ENCODE measurements around the gene FOXD2. TPM values are rescaled to one million over a fixed set of nuclear protein-coding genes. Genes with fewer than 3 reads are reported as not detected.

Gene FOXD2
- total RNA-seq, 6 experiments from 2014 or later = 0.19 to 0.31 (median 0.21) TPM

GRCh38 chr1:47481936-47482335, 44.1 kb downstream of the FOXD2 start:
- no peak for TF ChIP-seq CTCF (IDR thresholded peaks at IDR 0.05)
- Mint-ChIP-seq H3K27me3 (ENCODE audit: insufficient read depth) (peaks cover 15% of the 10 kb centered on the region), H3K4me3 (no peak overlapping the region), H3K27ac (no peak overlapping the region), H3K9me3 (no peaks in the 10 kb centered on the region), H3K4me1 (ENCODE audit: low read depth) (no peaks in the 10 kb centered on the region), H3K36me3 (ENCODE audit: low read depth) (no peaks in the 10 kb centered on the region)
- no peak for DNase-seq

DNA sequence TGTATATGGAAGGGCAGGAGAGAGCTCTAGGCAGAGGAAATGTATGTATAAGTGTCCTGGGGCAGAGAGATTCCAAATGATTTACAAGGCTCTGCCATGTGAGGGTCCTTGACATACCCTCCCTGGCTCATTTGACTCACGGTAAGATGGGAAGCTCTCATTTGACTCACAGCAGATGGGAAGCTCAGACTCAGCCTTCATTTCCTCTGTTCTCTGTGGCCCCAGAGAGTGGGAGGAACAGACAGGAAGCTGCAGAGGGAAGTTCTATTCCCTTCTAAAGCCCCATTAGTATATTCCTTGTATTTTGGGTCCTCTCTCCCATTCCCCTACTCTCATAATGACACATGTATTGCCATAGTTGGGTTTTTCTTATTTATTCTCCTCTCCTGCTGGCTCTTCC, 44.9 kb downstream of the FOXD2 start:
- no peak overlapping the region for H3K4me3 Mint-ChIP-seq
- H3K36me3 Mint-ChIP-seq (ENCODE audit: low read depth) = no peaks in the 10 kb centered on the region
- DNase-seq = no peak
- no peaks in the 10 kb centered on the region for H3K4me1 Mint-ChIP-seq (ENCODE audit: low read depth)
- peaks cover 15% of the 10 kb centered on the region for H3K27me3 Mint-ChIP-seq (ENCODE audit: insufficient read depth)
- H3K9me3 Mint-ChIP-seq = no peaks in the 10 kb centered on the region
- no peak for TF ChIP-seq CTCF (IDR thresholded peaks at IDR 0.05)
- no peak overlapping the region for H3K27ac Mint-ChIP-seq

DNA sequence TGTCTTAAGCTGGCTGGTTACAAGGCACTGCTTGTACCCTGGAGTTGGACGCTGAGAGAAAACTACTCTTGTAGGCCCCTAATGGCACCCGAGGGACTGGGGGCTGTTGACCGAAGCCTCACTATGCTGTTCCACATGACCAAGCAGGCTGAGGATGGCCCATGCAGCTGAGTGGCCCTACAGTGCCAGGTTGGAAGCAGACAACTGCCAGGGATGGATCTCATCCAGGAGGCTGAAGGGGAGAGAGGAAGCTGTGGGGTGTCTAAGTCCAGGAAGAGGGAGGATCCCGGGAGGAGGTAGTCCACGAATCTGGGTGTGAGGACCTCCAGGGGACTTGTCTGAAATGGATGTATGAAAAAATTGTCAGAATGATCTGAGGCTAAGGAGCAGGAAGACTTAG, 45.8 kb downstream of the FOXD2 start:
- no peak for TF ChIP-seq CTCF (IDR thresholded peaks at IDR 0.05)
- Mint-ChIP-seq H3K9me3 (no peaks in the 10 kb centered on the region), H3K4me1 (ENCODE audit: low read depth) (no peaks in the 10 kb centered on the region), H3K27me3 (ENCODE audit: insufficient read depth) (peaks cover 8% of the 10 kb centered on the region), H3K36me3 (ENCODE audit: low read depth) (no peaks in the 10 kb centered on the region), H3K27ac (no peak overlapping the region), H3K4me3 (no peak overlapping the region)
- no peak for DNase-seq

- DNase-seq = no peak
- Mint-ChIP-seq H3K27ac (no peak overlapping the region), H3K36me3 (ENCODE audit: low read depth) (no peaks in the 10 kb centered on the region), H3K4me1 (ENCODE audit: low read depth) (no peaks in the 10 kb centered on the region), H3K4me3 (no peak overlapping the region), H3K9me3 (no peaks in the 10 kb centered on the region), H3K27me3 (ENCODE audit: insufficient read depth) (peaks cover 9% of the 10 kb centered on the region)
- no peak for TF ChIP-seq CTCF (IDR thresholded peaks at IDR 0.05)
These were observed 48.0 kb downstream of the FOXD2 start for GRCh38 chr1:47485817-47486216.

GRCh38 chr1:47487332-47487731, 49.5 kb downstream of the FOXD2 start:
- H3K27me3 Mint-ChIP-seq (ENCODE audit: insufficient read depth) = peaks cover 9% of the 10 kb centered on the region
- no peaks in the 10 kb centered on the region for H3K9me3 Mint-ChIP-seq
- no peak for TF ChIP-seq CTCF (IDR thresholded peaks at IDR 0.05)

GRCh38 chr1:47487850-47488450, 50.1 kb downstream of the FOXD2 start:
- no peak for TF ChIP-seq CTCF (IDR thresholded peaks at IDR 0.05)

More at GRCh38 chr1:47487332-47487731, 49.5 kb downstream of the FOXD2 start:
- no peak overlapping the region for H3K4me3 Mint-ChIP-seq
- no peak for DNase-seq
- no peak overlapping the region for H3K27ac Mint-ChIP-seq
- no peaks in the 10 kb centered on the region for H3K4me1 Mint-ChIP-seq (ENCODE audit: low read depth)
- H3K36me3 Mint-ChIP-seq (ENCODE audit: low read depth) = no peaks in the 10 kb centered on the region

More at GRCh38 chr1:47487850-47488450, 50.1 kb downstream of the FOXD2 start:
- Mint-ChIP-seq H3K4me1 (ENCODE audit: low read depth) (no peaks in the 10 kb centered on the region), H3K27me3 (ENCODE audit: insufficient read depth) (peaks cover 9% of the 10 kb centered on the region), H3K9me3 (no peaks in the 10 kb centered on the region), H3K27ac (no peak overlapping the region), H3K4me3 (no peak overlapping the region), H3K36me3 (ENCODE audit: low read depth) (no peaks in the 10 kb centered on the region)
- DNase-seq = no peak
